Astrocyte (in vitro differentiated cells and primary cell): ENCODE results near the gene BRINP2. TPM values are rescaled to one million over a fixed set of nuclear protein-coding genes. Genes with fewer than 3 reads are reported as not detected.

Experiments
- DNase-seq: peaks from one replicate; pipeline ENCODE4 v3.0.0-alpha.2; 2010; ENCODE audit warnings: low read depth
- FAIRE-seq: peaks from 2 replicates; lab custom pipeline; 2011; peaks lifted over from hg19 to GRCh38; lab: Jason Lieb, UNC
- H2AFZ ChIP-seq: 2 replicates; pipeline ENCODE4 v1.6.0; 2012; ENCODE audit warnings: low read depth, low read length, inconsistent platforms
- H3K27ac ChIP-seq: 2 replicates; pipeline ENCODE4 v1.5.1; 2011; ENCODE audit warnings: low read depth, low read length, inconsistent platforms
- H3K27me3 ChIP-seq: 2 replicates; pipeline ENCODE4 v1.6.0; 2011; ENCODE audit warnings: low read length, inconsistent platforms; ENCODE audit not compliant: insufficient read depth
- H3K36me3 ChIP-seq: 2 replicates; pipeline ENCODE4 v1.5.1; 2011; ENCODE audit warnings: low read length, inconsistent platforms; ENCODE audit not compliant: insufficient read depth
- H3K4me1 ChIP-seq: 2 replicates; pipeline ENCODE4 v1.5.1; 2011; ENCODE audit warnings: low read length, inconsistent platforms; ENCODE audit not compliant: insufficient read depth
- H3K4me2 ChIP-seq: 2 replicates; pipeline ENCODE4 v1.6.0; 2012; ENCODE audit warnings: low read length, inconsistent platforms
- H3K4me3 ChIP-seq: 2 replicates; pipeline ENCODE4 v1.5.1; 2011; ENCODE audit warnings: low read depth, mild to moderate bottlenecking, low read length, inconsistent platforms; ENCODE audit not compliant: insufficient read depth
- H3K79me2 ChIP-seq: 2 replicates; pipeline ENCODE4 v1.6.0; 2012; ENCODE audit warnings: mild to moderate bottlenecking, low read length, inconsistent platforms; ENCODE audit not compliant: insufficient read depth
- H3K9ac ChIP-seq: 2 replicates; pipeline ENCODE4 v1.6.0; 2012; ENCODE audit warnings: mild to moderate bottlenecking, low read length, inconsistent platforms
- H3K9me3 ChIP-seq: 2 replicates; pipeline ENCODE4 v1.5.1; 2012; ENCODE audit warnings: low read depth, mild to moderate bottlenecking, low read length, inconsistent platforms; ENCODE audit not compliant: insufficient read depth
- H4K20me1 ChIP-seq: 2 replicates; pipeline ENCODE4 v1.6.0; 2012; ENCODE audit warnings: low read length, inconsistent platforms; ENCODE audit not compliant: insufficient read depth
- H3K27ac Mint-ChIP-seq: one replicate; pipeline ENCODE4 v1.8.0; 2021; ENCODE audit warnings: mild to moderate bottlenecking, mixed read lengths; ENCODE audit not compliant: unreplicated experiment
- H3K27me3 Mint-ChIP-seq: one replicate; pipeline ENCODE4 v1.8.0; 2021; ENCODE audit warnings: low read depth, mixed read lengths; ENCODE audit not compliant: unreplicated experiment
- H3K36me3 Mint-ChIP-seq: one replicate; pipeline ENCODE4 v1.8.0; 2021; ENCODE audit warnings: low read depth, mixed read lengths; ENCODE audit not compliant: unreplicated experiment
- H3K4me1 Mint-ChIP-seq: one replicate; pipeline ENCODE4 v1.8.0; 2021; ENCODE audit warnings: low read depth, mixed read lengths; ENCODE audit not compliant: unreplicated experiment
- H3K4me3 Mint-ChIP-seq: one replicate; pipeline ENCODE4 v1.8.0; 2021; ENCODE audit warnings: mild to moderate bottlenecking, moderate library complexity, mixed read lengths; ENCODE audit not compliant: unreplicated experiment
- H3K9me3 Mint-ChIP-seq: one replicate; pipeline ENCODE4 v1.8.0; 2021; ENCODE audit warnings: mild to moderate bottlenecking, mixed read lengths; ENCODE audit not compliant: unreplicated experiment
- EZH2 ChIP-seq: IDR thresholded peaks from 2 replicates; pipeline ENCODE4 v1.6.1; 2012; ENCODE audit warnings: mild to moderate bottlenecking, low read length, inconsistent platforms; ENCODE audit not compliant: insufficient read depth
- total RNA-seq: library from RNA; stranded (reverse); gene quantifications from 2 replicates; pipeline ENCODE4 v1.2.1, GENCODE V29; 2021
- TF ChIP-seq, protein P1 (sequence below): IDR thresholded peaks from 2 replicates; pipeline ENCODE4 v1.5.1; 2011; ENCODE audit warnings: low read depth, mild to moderate bottlenecking, inconsistent platforms, low read length, moderate library complexity; ENCODE audit not compliant: insufficient read depth

Gene BRINP2
- total RNA-seq, 1 donor from 2014 or later: not detected

DNA sequence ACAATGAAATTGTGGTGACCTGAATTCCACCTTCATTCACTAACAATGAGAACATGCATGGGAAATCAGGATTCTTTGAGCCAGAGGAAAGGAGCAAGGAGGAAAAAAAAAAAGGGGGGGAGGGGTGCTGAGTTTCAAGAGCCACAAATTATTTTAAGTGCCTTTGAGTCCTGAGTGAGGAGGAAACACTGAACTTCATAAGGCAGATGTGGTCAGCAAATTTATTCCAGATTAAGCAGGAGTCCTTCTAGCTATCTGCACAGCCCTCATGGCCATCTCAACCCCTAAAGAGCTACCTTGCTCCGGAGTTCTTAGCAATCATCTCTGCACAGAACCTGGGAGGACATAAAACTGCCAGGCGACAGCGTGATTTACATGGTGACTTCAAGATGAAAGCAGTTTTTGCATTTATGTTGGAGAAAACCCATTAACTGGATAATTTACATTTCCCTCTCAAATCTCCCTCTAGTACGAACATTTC, 27.9 kb upstream of the BRINP2 start:
- H3K9me3 Mint-ChIP-seq: no peaks in the 10 kb centered on the region
- no peaks in the 10 kb centered on the region for H3K79me2 ChIP-seq
- TF ChIP-seq EZH2: no peak
- TF ChIP-seq, protein P1, sequence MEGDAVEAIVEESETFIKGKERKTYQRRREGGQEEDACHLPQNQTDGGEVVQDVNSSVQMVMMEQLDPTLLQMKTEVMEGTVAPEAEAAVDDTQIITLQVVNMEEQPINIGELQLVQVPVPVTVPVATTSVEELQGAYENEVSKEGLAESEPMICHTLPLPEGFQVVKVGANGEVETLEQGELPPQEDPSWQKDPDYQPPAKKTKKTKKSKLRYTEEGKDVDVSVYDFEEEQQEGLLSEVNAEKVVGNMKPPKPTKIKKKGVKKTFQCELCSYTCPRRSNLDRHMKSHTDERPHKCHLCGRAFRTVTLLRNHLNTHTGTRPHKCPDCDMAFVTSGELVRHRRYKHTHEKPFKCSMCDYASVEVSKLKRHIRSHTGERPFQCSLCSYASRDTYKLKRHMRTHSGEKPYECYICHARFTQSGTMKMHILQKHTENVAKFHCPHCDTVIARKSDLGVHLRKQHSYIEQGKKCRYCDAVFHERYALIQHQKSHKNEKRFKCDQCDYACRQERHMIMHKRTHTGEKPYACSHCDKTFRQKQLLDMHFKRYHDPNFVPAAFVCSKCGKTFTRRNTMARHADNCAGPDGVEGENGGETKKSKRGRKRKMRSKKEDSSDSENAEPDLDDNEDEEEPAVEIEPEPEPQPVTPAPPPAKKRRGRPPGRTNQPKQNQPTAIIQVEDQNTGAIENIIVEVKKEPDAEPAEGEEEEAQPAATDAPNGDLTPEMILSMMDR: no peak
- no peaks in the 10 kb centered on the region for H3K36me3 ChIP-seq
- H2AFZ ChIP-seq: no peak overlapping the region
- H3K9me3 ChIP-seq: no peaks in the 10 kb centered on the region
- H3K27ac Mint-ChIP-seq: no peak overlapping the region
- no peak for DNase-seq
- no peaks in the 10 kb centered on the region for H3K27me3 ChIP-seq
- no peak overlapping the region for H3K27ac ChIP-seq
- FAIRE-seq: no peak
- H3K36me3 Mint-ChIP-seq: no peaks in the 10 kb centered on the region
- H4K20me1 ChIP-seq: no peaks in the 10 kb centered on the region
- H3K4me1 ChIP-seq: no peaks in the 10 kb centered on the region
- peaks cover 3% of the 10 kb centered on the region for H3K4me1 Mint-ChIP-seq
- H3K4me3 ChIP-seq: no peak overlapping the region
- no peak overlapping the region for H3K4me3 Mint-ChIP-seq
- no peak overlapping the region for H3K9ac ChIP-seq
- no peak overlapping the region for H3K4me2 ChIP-seq
- no peaks in the 10 kb centered on the region for H3K27me3 Mint-ChIP-seq

DNA sequence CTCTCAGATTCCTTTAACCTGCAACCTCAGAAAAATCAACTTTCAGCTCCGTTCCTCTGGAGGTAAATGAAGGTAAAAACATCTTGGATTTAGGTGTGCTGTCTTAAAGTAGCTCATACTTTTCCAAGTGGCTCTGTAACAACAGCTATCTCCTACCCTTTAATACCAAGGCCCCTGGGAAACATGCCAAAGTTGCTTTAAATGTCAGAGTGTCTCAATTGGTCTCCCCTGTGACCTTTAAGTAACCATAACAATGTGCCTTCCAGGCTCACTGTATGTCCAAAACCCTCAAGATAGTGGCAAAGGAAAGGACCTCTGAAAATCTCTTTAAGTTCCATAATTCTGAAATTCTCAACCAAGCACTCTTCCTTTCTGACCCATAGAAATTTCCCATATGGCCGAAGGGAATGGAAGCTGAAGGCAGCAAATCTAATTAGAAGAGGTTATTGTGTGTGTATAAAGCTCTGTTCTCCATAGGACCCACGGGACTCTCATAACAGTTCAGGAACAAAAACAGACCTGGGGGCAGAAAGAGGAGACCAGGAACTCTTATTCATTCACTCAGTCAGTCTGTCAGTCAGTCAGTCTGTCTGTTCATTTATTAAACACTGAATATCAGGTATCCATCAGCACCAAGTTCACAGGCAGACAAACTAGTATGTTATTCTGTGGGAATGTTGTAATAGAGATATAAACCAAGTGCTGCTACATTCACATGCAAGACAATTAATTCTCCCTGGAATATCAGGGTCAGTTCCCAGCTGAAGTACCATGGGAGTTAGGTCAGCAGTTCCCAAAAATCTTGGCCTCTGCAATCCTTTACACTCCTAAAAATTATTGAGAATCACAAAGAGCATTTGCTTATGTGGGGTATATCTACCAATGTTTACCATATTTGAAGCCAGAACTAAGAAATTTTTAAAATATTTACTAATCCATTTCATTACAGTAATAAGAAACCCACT, 25.4 kb upstream of the BRINP2 start:
- H2AFZ ChIP-seq: no peak overlapping the region
- H3K9me3 ChIP-seq: no peaks in the 10 kb centered on the region
- no peaks in the 10 kb centered on the region for H3K27me3 Mint-ChIP-seq
- peaks cover 3% of the 10 kb centered on the region for H3K4me1 Mint-ChIP-seq
- H3K27ac Mint-ChIP-seq: no peak overlapping the region
- H3K79me2 ChIP-seq: no peaks in the 10 kb centered on the region
- no peak overlapping the region for H3K4me3 ChIP-seq
- H3K36me3 Mint-ChIP-seq: no peaks in the 10 kb centered on the region
- no peak overlapping the region for H3K4me3 Mint-ChIP-seq
- H3K27me3 ChIP-seq: no peaks in the 10 kb centered on the region
- H3K36me3 ChIP-seq: no peaks in the 10 kb centered on the region
- no peak for DNase-seq
- no peak overlapping the region for H3K27ac ChIP-seq
- H3K9ac ChIP-seq: no peak overlapping the region
- no peak for TF ChIP-seq EZH2
- TF ChIP-seq, protein P1: no peak
- H3K9me3 Mint-ChIP-seq: no peaks in the 10 kb centered on the region
- no peaks in the 10 kb centered on the region for H3K4me1 ChIP-seq
- FAIRE-seq: no peak
- no peaks in the 10 kb centered on the region for H4K20me1 ChIP-seq
- no peak overlapping the region for H3K4me2 ChIP-seq

DNA sequence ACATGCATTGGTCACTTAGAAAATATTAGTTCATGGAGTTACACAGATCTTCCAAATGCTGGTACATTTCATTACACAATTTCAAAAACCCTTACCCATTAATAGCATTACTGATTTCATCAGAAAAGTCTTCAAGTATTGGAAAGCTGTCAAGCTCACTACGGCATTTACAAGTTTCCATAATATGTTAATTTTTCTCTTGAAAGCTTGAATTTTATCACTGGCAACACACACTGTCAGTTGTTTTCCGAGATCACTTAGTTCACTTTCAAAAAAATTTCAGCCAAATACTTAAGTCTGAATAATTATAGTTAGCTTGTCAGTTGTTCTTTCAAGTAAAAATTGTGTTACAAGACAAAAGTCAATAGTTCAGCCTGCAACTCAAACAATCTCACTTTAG, 24.3 kb upstream of the BRINP2 start:
- Mint-ChIP-seq H3K36me3 (no peaks in the 10 kb centered on the region), H3K27me3 (no peaks in the 10 kb centered on the region), H3K4me3 (no peak overlapping the region), H3K27ac (no peak overlapping the region), H3K4me1 (peaks cover 3% of the 10 kb centered on the region), H3K9me3 (no peaks in the 10 kb centered on the region)
- Histone ChIP-seq H3K36me3 (no peaks in the 10 kb centered on the region), H3K9ac (no peak overlapping the region), H3K27me3 (no peaks in the 10 kb centered on the region), H3K27ac (no peak overlapping the region), H3K4me2 (no peak overlapping the region), H3K79me2 (no peaks in the 10 kb centered on the region), H3K9me3 (no peaks in the 10 kb centered on the region), H2AFZ (no peak overlapping the region), H3K4me1 (no peaks in the 10 kb centered on the region), H4K20me1 (no peaks in the 10 kb centered on the region), H3K4me3 (no peak overlapping the region)
- DNase-seq: no peak
- FAIRE-seq: no peak
- TF ChIP-seq EZH2: no peak
- TF ChIP-seq, protein P1: no peak
